SK-N-SH (cell line): ENCODE results near the gene ZCCHC7. TPM values are rescaled to one million over a fixed set of nuclear protein-coding genes. Genes with fewer than 3 reads are reported as not detected.
"Not testable (repeated sequence)": the region's sequence is repeated elsewhere in the genome, so short reads cannot be mapped to it uniquely, and the experiment has no call there.

Experiments
- CTCF ChIA-PET: fragments of 300-600, 350-600 bp; formaldehyde crosslinking; extraction: SDS; loops from one replicate; lab custom pipeline; 2021; lab: Yijun Ruan, JAX
- POLR2A ChIA-PET: fragments of 350-600 bp; sonication (Branson Sonifier 250); formaldehyde crosslinking; extraction: SDS; loops from one replicate; lab custom pipeline; 2020; ENCODE audit warnings: antibody characterized with exemption, inconsistent platforms; lab: Yijun Ruan, JAX
- DNase-seq: peaks from one replicate; pipeline ENCODE4 v3.0.0; 2012
- H2AFZ ChIP-seq: fragments of 200-600 bp; sonication (generic); 2 replicates; pipeline ENCODE4 v1.8.1; 2016; ENCODE audit warnings: antibody characterized with exemption, mild to moderate bottlenecking, low read depth
- H3F3A ChIP-seq: fragments of 200-600 bp; sonication (generic); replicated peaks from 2 replicates; pipeline ENCODE3; 2016; ENCODE audit warnings: antibody characterized with exemption, mild to moderate bottlenecking; ENCODE audit not compliant: insufficient read depth
- H3K27ac ChIP-seq, 2 experiments: fragments of 200-500 bp in 1 of 2; fragments of 200-600 bp in 1 of 2; sonication (Bioruptor generic) in 1 of 2; sonication (generic), shearing (Covaris generic) in 1 of 2; 2 replicates each; pipeline versions ENCODE4 v1.5.1 to v1.6.1; 2014 to 2016; ENCODE audit warnings: low read depth in 2 of 2, inconsistent platforms in 1 of 2, low read length in 1 of 2, mild to moderate bottlenecking in 1 of 2, mixed read lengths in 1 of 2
- H3K27me3 ChIP-seq: fragments of 200-600 bp; sonication (generic), shearing (Covaris generic); 2 replicates; pipeline ENCODE4 v1.6.1; 2016; ENCODE audit warnings: mixed run types; ENCODE audit not compliant: insufficient read depth
- H3K36me3 ChIP-seq, 2 experiments: fragments of 200-500 bp in 1 of 2; fragments of 200-600 bp in 1 of 2; sonication (Bioruptor generic) in 1 of 2; sonication (generic) in 1 of 2; replicated peaks in 1 of 2; 2 replicates each; pipeline versions ENCODE3 to v1.5.1; 2014 to 2016; ENCODE audit warnings: low read length in 1 of 2, mild to moderate bottlenecking in 1 of 2; ENCODE audit not compliant: insufficient read depth in 2 of 2, control insufficient read depth in 1 of 2
- H3K4me1 ChIP-seq, 2 experiments: fragments of 200-500 bp in 1 of 2; fragments of 200-600 bp in 1 of 2; sonication (Bioruptor generic) in 1 of 2; sonication (generic), shearing (Covaris generic) in 1 of 2; 2 replicates each; pipeline versions ENCODE4 v1.5.1 to v1.6.1; 2014 to 2016; ENCODE audit warnings: low read depth in 1 of 2, low read length in 1 of 2, mixed run types in 1 of 2; ENCODE audit not compliant: insufficient read depth in 2 of 2, control insufficient read depth in 1 of 2
- H3K4me2 ChIP-seq: fragments of 200-600 bp; sonication (generic), shearing (Covaris generic); 2 replicates; pipeline ENCODE4 v1.6.1; 2017; ENCODE audit warnings: mixed run types
- H3K4me3 ChIP-seq, 2 experiments: fragments of 200-500 bp in 1 of 2; fragments of 200-600 bp in 1 of 2; sonication (Bioruptor generic) in 1 of 2; sonication (generic), shearing (Covaris generic) in 1 of 2; 2 replicates each; pipeline versions ENCODE4 v1.5.1 to v1.8.1; 2014 to 2016; ENCODE audit warnings: low read depth in 2 of 2, inconsistent platforms in 1 of 2, low read length in 1 of 2, mild to moderate bottlenecking in 1 of 2, mixed read lengths in 1 of 2, moderate library complexity in 1 of 2
- H3K79me2 ChIP-seq: fragments of 200-600 bp; sonication (generic); 2 replicates; pipeline ENCODE4 v1.8.1; 2017; ENCODE audit warnings: mild to moderate bottlenecking; ENCODE audit not compliant: insufficient read depth
- H3K9ac ChIP-seq: fragments of 200-600 bp; sonication (generic); 2 replicates; pipeline ENCODE4 v1.6.1; 2017; ENCODE audit warnings: mixed run types
- H3K9me2 ChIP-seq: fragments of 200-600 bp; sonication (generic); 2 replicates; pipeline ENCODE4 v1.6.1; 2017; ENCODE audit warnings: mixed run types
- H3K9me3 ChIP-seq: fragments of 200-600 bp; sonication (generic); 2 replicates; pipeline ENCODE4 v1.6.1; 2017; ENCODE audit warnings: mixed run types, mild to moderate bottlenecking, moderate library complexity
- H4K20me1 ChIP-seq: fragments of 200-600 bp; sonication (generic); 2 replicates; pipeline ENCODE4 v1.6.1; 2017; ENCODE audit warnings: mild to moderate bottlenecking, mixed run types; ENCODE audit not compliant: insufficient read depth
- FOSL2 ChIP-seq: IDR thresholded peaks from 2 replicates; pipeline ENCODE4 v1.4.0; 2012; ENCODE audit warnings: low read depth, mild to moderate bottlenecking, moderate library complexity, borderline replicate concordance
- FOXJ3 ChIP-seq: sonication (generic); formaldehyde crosslinking; IDR thresholded peaks from 2 replicates; pipeline ENCODE4 v1.5.1; 2020; ENCODE audit warnings: mild to moderate bottlenecking, missing genetic modification reagents
- IRF3 ChIP-seq: fragments of 150-350 bp; IDR thresholded peaks from 2 replicates; pipeline ENCODE4 v1.6.1; 2016; ENCODE audit warnings: mild to moderate bottlenecking, low read depth, low read length
- NRF1 ChIP-seq: IDR thresholded peaks from 2 replicates; pipeline ENCODE4 v1.6.1; 2012; ENCODE audit warnings: low read depth, mild to moderate bottlenecking, low read length
- POLR2AphosphoS5 ChIP-seq: IDR thresholded peaks from 2 replicates; pipeline ENCODE4 v1.6.1; 2012; ENCODE audit warnings: low read depth, low read length
- RXRA ChIP-seq: IDR thresholded peaks from 2 replicates; pipeline ENCODE4 v1.4.0; 2012; ENCODE audit warnings: low read depth, mild to moderate bottlenecking, borderline replicate concordance
- SIN3A ChIP-seq: IDR thresholded peaks from 2 replicates; pipeline ENCODE4 v1.6.1; 2012; ENCODE audit warnings: low read depth, mild to moderate bottlenecking, low read length, moderate library complexity, borderline replicate concordance
- SMC3 ChIP-seq: IDR thresholded peaks from 2 replicates; pipeline ENCODE4 v1.6.1; 2012; ENCODE audit warnings: low read depth, low read length, improper control_type of control experiment
- TAF1 ChIP-seq: IDR thresholded peaks from 2 replicates; pipeline ENCODE4 v1.6.1; 2012; ENCODE audit warnings: low read depth, mild to moderate bottlenecking, low read length, moderate library complexity, borderline replicate concordance
- YY1 ChIP-seq: IDR thresholded peaks from 2 replicates; pipeline ENCODE4 v1.4.0; 2012; ENCODE audit warnings: low read depth, mild to moderate bottlenecking
- WGBS: methylation state at CpG from one replicate; pipeline ENCODE4 v1.1.6; 2017; ENCODE audit warnings: low lambda C conversion rate; 5-methylcytosine and 5-hydroxymethylcytosine counted together
- polyA plus RNA-seq, 3 experiments: library from polyadenylated mRNA; depleted of rRNA; stranded (reverse); fragments of >200 nt; gene quantifications; 2 replicates each; pipeline ENCODE4 v1.2.3, GENCODE V29; 2012
- TF ChIP-seq, protein P1 (sequence below): IDR thresholded peaks from 2 replicates; pipeline ENCODE4 v1.6.1; 2012; ENCODE audit warnings: mild to moderate bottlenecking, low read depth, low read length, moderate library complexity

ZCCHC7 gene
- polyA plus RNA-seq, 1 of the 3 experiments (the other 2 are of a cell fraction), result 12.6 TPM

- H3K36me3 ChIP-seq, H4K20me1 ChIP-seq, H3K9me2 ChIP-seq, H3K9me3 ChIP-seq, H3K27me3 ChIP-seq, H3F3A ChIP-seq, H3K4me1 ChIP-seq: not testable (repeated sequence)
- Histone ChIP-seq H3K79me2 (peaks cover 54% of the 10 kb centered on the region), H3K4me2 (peak overlapping the region; percentile 96), H3K27ac (peak overlapping the region; percentile 74 to 79), H3K4me3 (peak overlapping the region; percentile 89 to 94), H3K9ac (peak overlapping the region; percentile 93), H2AFZ (peak overlapping the region; percentile 97; the same call in 1 of the 2 replicates)
- DNase-seq, result peak; percentile 8
- ChIA-PET POLR2A (interaction anchor here (1.2 to 1.4 kb wide), 2 partner anchors 16 to 31 kb away, joined by 3 to 5 read pairs; no protein-coding TSS in a partner anchor), CTCF (interaction anchor here (0.8 to 2.0 kb wide), 2 partner anchors 141 to 247 kb away, joined by 3 to 4 read pairs; no protein-coding TSS in a partner anchor)
- TF ChIP-seq YY1, result 0 out of 2 replicates have a peak, but pooled peaks have one; percentile 1
- 0% methylated on average over 13 of the region's 23 CpGs for WGBS
Measured at GRCh38 chr9:37120843-37121335, 515 bp downstream of the ZCCHC7 start.

DNA sequence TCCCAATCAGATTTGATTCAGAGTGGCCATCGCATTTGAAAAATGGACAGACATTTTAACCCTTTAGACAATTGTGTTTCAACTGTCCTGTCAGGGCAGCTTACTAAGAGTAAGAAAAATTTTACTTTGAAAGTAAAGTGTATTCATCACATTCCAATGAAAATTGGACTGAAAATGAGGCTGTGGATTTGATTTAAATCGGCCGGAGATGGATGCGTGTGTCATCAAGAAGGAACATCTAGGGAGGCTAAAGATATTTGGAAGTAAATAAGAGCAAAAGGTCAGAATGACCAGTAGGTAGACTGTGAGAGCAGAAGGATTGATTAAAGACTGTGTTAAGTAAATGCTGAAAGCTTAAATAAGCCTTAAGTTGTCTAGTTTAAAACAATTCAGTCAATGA is 1.5 kb downstream of the ZCCHC7 start:
- Histone ChIP-seq H3F3A (peaks cover 3% of the 10 kb centered on the region), H3K4me2 (peak overlapping the region; percentile 96), H4K20me1 (no peaks in the 10 kb centered on the region; the same call in 1 of the 2 replicates), H3K27me3 (no peaks in the 10 kb centered on the region), H2AFZ (no peak overlapping the region; the same call in 1 of the 2 replicates), H3K4me1 (peaks cover 5 to 10% of the 10 kb centered on the region in 2 experiments; a peak in 3 of 4 replicates)
- 53% methylated on average over 4 of the region's 4 CpGs for WGBS
- no peak for DNase-seq
- ChIA-PET POLR2A (no interaction called here), CTCF (interaction anchor here (0.6 to 0.7 kb wide), 2 partner anchors 248 to 249 kb away, joined by 3 read pairs; no protein-coding TSS in a partner anchor)
- TF ChIP-seq SIN3A (no peak), RXRA (no peak), SMC3 (no peak)
- TF ChIP-seq, all 33 proteins: peak for 0
- H3K27ac ChIP-seq, result peak overlapping the region in 1 of 2 experiments; percentile 79; a peak in 1 of 4 replicates
- H3K9me2 ChIP-seq, result no peaks in the 10 kb centered on the region
- peak overlapping the region; percentile 93 for H3K9ac ChIP-seq
- no peaks in the 10 kb centered on the region for H3K9me3 ChIP-seq
- peaks cover 6 to 8% of the 10 kb centered on the region in 2 experiments for H3K36me3 ChIP-seq
- peaks cover 63% of the 10 kb centered on the region for H3K79me2 ChIP-seq
- peak overlapping the region; percentile 89 to 94 for H3K4me3 ChIP-seq

DNA sequence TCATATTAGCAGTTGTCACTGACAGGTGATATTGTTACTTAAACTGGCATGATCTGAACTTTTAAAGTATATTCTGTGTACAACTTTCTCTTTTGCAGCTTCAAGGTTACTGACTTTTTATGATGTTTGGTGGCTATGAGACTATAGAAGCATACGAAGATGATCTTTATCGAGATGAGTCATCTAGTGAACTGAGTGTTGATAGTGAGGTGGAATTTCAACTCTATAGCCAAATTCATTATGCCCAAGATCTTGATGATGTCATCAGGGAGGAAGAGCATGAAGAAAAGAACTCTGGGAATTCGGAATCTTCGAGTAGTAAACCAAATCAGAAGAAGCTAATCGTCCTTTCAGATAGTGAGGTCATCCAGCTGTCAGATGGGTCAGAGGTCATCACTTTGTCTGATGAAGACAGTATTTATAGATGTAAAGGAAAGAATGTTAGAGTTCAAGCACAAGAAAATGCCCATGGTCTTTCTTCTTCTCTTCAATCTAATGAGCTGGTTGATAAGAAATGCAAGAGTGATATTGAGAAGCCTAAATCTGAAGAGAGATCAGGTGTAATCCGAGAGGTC is 5.9 kb downstream of the ZCCHC7 start:
- H3K27me3 ChIP-seq, result no peaks in the 10 kb centered on the region
- H3K9me3 ChIP-seq, result no peaks in the 10 kb centered on the region
- no peak overlapping the region for H2AFZ ChIP-seq
- CTCF ChIA-PET, result interaction anchor here (1.0 kb wide), 1 partner anchor 254 kb away, joined by 3 read pairs; no protein-coding TSS in a partner anchor
- no peak overlapping the region for H3K27ac ChIP-seq
- WGBS, result 83% methylated on average over 6 of the region's 6 CpGs
- peaks cover 4% of the 10 kb centered on the region; the same call in 1 of the 2 replicates for H4K20me1 ChIP-seq
- H3K4me3 ChIP-seq, result no peak overlapping the region
- H3K9ac ChIP-seq, result no peak overlapping the region
- H3K4me1 ChIP-seq, result peaks cover 3 to 10% of the 10 kb centered on the region in 2 experiments; a peak in 2 of 4 replicates
- POLR2A ChIA-PET, result no interaction called here
- peaks cover 6% of the 10 kb centered on the region for H3F3A ChIP-seq
- H3K9me2 ChIP-seq, result no peaks in the 10 kb centered on the region
- DNase-seq, result no peak
- TF ChIP-seq POLR2AphosphoS5 (no peak), IRF3 (no peak), TAF1 (no peak), FOXJ3 (CRISPR knock-in tag) (no peak), FOSL2 (0 out of 2 replicates have a peak, but pooled peaks have one; percentile 6), NRF1 (no peak)
- TF ChIP-seq, protein P1, sequence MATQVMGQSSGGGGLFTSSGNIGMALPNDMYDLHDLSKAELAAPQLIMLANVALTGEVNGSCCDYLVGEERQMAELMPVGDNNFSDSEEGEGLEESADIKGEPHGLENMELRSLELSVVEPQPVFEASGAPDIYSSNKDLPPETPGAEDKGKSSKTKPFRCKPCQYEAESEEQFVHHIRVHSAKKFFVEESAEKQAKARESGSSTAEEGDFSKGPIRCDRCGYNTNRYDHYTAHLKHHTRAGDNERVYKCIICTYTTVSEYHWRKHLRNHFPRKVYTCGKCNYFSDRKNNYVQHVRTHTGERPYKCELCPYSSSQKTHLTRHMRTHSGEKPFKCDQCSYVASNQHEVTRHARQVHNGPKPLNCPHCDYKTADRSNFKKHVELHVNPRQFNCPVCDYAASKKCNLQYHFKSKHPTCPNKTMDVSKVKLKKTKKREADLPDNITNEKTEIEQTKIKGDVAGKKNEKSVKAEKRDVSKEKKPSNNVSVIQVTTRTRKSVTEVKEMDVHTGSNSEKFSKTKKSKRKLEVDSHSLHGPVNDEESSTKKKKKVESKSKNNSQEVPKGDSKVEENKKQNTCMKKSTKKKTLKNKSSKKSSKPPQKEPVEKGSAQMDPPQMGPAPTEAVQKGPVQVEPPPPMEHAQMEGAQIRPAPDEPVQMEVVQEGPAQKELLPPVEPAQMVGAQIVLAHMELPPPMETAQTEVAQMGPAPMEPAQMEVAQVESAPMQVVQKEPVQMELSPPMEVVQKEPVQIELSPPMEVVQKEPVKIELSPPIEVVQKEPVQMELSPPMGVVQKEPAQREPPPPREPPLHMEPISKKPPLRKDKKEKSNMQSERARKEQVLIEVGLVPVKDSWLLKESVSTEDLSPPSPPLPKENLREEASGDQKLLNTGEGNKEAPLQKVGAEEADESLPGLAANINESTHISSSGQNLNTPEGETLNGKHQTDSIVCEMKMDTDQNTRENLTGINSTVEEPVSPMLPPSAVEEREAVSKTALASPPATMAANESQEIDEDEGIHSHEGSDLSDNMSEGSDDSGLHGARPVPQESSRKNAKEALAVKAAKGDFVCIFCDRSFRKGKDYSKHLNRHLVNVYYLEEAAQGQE, result no peak
- TF ChIP-seq, all 33 proteins: peak for 1
- Histone ChIP-seq H3K4me2 (no peak overlapping the region), H3K36me3 (peaks cover 29 to 32% of the 10 kb centered on the region in 2 experiments), H3K79me2 (peaks cover 97% of the 10 kb centered on the region)
